ENCODE data around the gene POU2F1. TPM values are rescaled to one million over a fixed set of nuclear protein-coding genes. Genes with fewer than 3 reads are reported as not detected.

The POU2F1 gene
- total RNA-seq, 1 experiment from 2014 or later: 25.0 TPM

GRCh38 chr1:167465743-167466142 is 245.1 kb downstream of the POU2F1 start:
- ChIA-PET POLR2A (ENCODE audit: low non-redundant PET) (no interaction called here), CTCF (no interaction called here)
- DNase-seq (ENCODE audit: low spot score): no peak
- Histone ChIP-seq H3K36me3 (ENCODE audit: insufficient read depth, low read length, poor library complexity, severe bottlenecking) (no peaks in the 10 kb centered on the region), H3K9me3 (ENCODE audit: low read depth, low read length, poor library complexity, severe bottlenecking) (no peaks in the 10 kb centered on the region), H3K4me3 (ENCODE audit: low read depth, low read length, poor library complexity, severe bottlenecking) (no peak overlapping the region), H3K4me1 (ENCODE audit: insufficient read depth, low read length, poor library complexity, severe bottlenecking) (no peaks in the 10 kb centered on the region), H3K27ac (ENCODE audit: low read depth, low read length, poor library complexity, severe bottlenecking) (no peak overlapping the region), H3K27me3 (replicated peaks; ENCODE audit: insufficient read depth, low read depth, low read length, poor library complexity) (no peaks in the 10 kb centered on the region)
- intact Hi-C loops (cut with micrococcal nuclease; ENCODE audit: unreplicated experiment): no loop called here
- no TSS peak for BruUV-seq (replicated peaks)
- TF ChIP-seq EZH2 (IDR thresholded peaks at IDR 0.05; ENCODE audit: borderline replicate concordance, low read depth, low read length, poor library complexity, severe bottlenecking): no peak
- TF ChIP-seq, protein P1, sequence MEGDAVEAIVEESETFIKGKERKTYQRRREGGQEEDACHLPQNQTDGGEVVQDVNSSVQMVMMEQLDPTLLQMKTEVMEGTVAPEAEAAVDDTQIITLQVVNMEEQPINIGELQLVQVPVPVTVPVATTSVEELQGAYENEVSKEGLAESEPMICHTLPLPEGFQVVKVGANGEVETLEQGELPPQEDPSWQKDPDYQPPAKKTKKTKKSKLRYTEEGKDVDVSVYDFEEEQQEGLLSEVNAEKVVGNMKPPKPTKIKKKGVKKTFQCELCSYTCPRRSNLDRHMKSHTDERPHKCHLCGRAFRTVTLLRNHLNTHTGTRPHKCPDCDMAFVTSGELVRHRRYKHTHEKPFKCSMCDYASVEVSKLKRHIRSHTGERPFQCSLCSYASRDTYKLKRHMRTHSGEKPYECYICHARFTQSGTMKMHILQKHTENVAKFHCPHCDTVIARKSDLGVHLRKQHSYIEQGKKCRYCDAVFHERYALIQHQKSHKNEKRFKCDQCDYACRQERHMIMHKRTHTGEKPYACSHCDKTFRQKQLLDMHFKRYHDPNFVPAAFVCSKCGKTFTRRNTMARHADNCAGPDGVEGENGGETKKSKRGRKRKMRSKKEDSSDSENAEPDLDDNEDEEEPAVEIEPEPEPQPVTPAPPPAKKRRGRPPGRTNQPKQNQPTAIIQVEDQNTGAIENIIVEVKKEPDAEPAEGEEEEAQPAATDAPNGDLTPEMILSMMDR (conservative IDR thresholded peaks at IDR 0.05; ENCODE audit: low read depth, low read length): no peak

DNA sequence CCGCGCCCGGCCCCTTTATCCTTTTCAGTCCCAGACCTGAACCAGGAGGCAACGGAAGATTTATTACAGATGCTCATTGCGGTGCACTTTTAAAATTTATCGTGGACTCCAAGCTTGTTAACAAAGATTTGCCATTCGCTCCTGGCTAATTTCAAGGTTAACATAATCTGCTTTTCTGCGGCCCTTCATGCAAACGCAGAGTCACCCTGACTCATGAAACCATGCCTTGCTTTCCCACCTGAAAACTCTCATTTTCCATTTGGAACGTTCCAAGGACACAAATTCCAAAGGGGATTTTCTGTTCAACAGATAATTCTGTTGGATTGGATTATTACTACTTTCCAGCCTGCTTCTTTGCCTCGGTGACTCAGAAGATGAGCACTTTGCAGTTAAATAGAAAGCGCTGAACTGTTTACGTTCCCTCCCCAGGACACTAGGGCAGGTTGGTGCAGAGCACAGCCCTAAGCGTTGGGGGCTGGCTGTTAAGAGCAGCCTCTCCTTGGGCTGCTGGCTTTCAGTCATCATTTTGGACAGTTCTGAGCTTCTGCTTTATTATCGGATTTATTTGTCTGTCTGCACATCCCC is 246.5 kb downstream of the POU2F1 start:
- no peaks in the 10 kb centered on the region for H3K4me1 ChIP-seq (ENCODE audit: insufficient read depth, low read length, poor library complexity, severe bottlenecking)
- no peaks in the 10 kb centered on the region for H3K36me3 ChIP-seq (ENCODE audit: insufficient read depth, low read length, poor library complexity, severe bottlenecking)
- BruUV-seq (replicated peaks): no TSS peak
- no peak overlapping the region for H3K4me3 ChIP-seq (ENCODE audit: low read depth, low read length, poor library complexity, severe bottlenecking)
- H3K27me3 ChIP-seq (replicated peaks; ENCODE audit: insufficient read depth, low read depth, low read length, poor library complexity): no peaks in the 10 kb centered on the region
- no peaks in the 10 kb centered on the region for H3K9me3 ChIP-seq (ENCODE audit: low read depth, low read length, poor library complexity, severe bottlenecking)
- intact Hi-C loops (cut with micrococcal nuclease; ENCODE audit: unreplicated experiment): no loop called here
- CTCF ChIA-PET: interaction anchor here (0.7 kb wide), 1 partner anchor 133 kb away, joined by 6 read pairs; no protein-coding TSS in a partner anchor
- H3K27ac ChIP-seq (ENCODE audit: low read depth, low read length, poor library complexity, severe bottlenecking): no peak overlapping the region
- POLR2A ChIA-PET (ENCODE audit: low non-redundant PET): no interaction called here
- TF ChIP-seq EZH2 (IDR thresholded peaks at IDR 0.05; ENCODE audit: borderline replicate concordance, low read depth, low read length, poor library complexity, severe bottlenecking): no peak
- TF ChIP-seq, protein P1 (conservative IDR thresholded peaks at IDR 0.05; ENCODE audit: low read depth, low read length): no peak
- no peak for DNase-seq (ENCODE audit: low spot score)

DNA sequence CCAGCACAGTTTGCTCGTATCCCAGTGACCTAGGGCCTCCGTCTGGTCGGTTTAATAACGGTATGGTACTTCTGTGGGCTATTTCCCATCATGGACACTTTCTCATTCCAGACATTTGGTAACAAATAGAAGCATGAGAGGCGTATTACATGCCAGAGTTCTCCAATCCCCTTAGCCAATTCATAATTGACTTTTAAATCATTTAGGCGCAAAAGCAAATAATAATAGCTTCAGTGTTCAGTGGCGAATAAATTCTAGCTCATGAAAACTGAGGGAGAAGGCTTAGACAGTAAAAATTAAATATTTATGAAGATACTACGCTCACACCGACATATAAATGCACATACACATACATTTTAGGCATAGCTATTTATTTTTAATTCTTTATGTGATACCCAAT is 247.1 kb downstream of the POU2F1 start:
- Histone ChIP-seq H3K4me3 (ENCODE audit: low read depth, low read length, poor library complexity, severe bottlenecking) (no peak overlapping the region), H3K27me3 (replicated peaks; ENCODE audit: insufficient read depth, low read depth, low read length, poor library complexity) (no peaks in the 10 kb centered on the region), H3K9me3 (ENCODE audit: low read depth, low read length, poor library complexity, severe bottlenecking) (no peaks in the 10 kb centered on the region), H3K36me3 (ENCODE audit: insufficient read depth, low read length, poor library complexity, severe bottlenecking) (no peaks in the 10 kb centered on the region), H3K4me1 (ENCODE audit: insufficient read depth, low read length, poor library complexity, severe bottlenecking) (no peaks in the 10 kb centered on the region), H3K27ac (ENCODE audit: low read depth, low read length, poor library complexity, severe bottlenecking) (no peak overlapping the region)
- intact Hi-C loops (cut with micrococcal nuclease; ENCODE audit: unreplicated experiment): no loop called here
- BruUV-seq (replicated peaks): no TSS peak
- TF ChIP-seq, protein P1 (conservative IDR thresholded peaks at IDR 0.05; ENCODE audit: low read depth, low read length): no peak
- no peak for TF ChIP-seq EZH2 (IDR thresholded peaks at IDR 0.05; ENCODE audit: borderline replicate concordance, low read depth, low read length, poor library complexity, severe bottlenecking)
- no peak for DNase-seq (ENCODE audit: low spot score)
- ChIA-PET POLR2A (ENCODE audit: low non-redundant PET) (no interaction called here), CTCF (no interaction called here)
